OCI-LY7 (cell line): ENCODE measurements around the gene GJA9. TPM values are rescaled to one million over a fixed set of nuclear protein-coding genes. Genes with fewer than 3 reads are reported as not detected.

Source experiments
- Bru-seq: library from RNA; stranded (reverse); fragments of 400-500 nt; gene quantifications from one replicate; lab custom pipeline; 2021; lab: Mats Ljungman, UMichigan
- BruChase-seq, 2 experiments: library from RNA; stranded (reverse); fragments of 400-500 nt; gene quantifications; one replicate each; lab custom pipeline; 2021; lab: Mats Ljungman, UMichigan
- BruUV-seq: library from RNA; stranded (reverse); fragments of 400-500 nt; replicated peaks from 2 replicates; lab custom pipeline; 2021; lab: Mats Ljungman, UMichigan
- CTCF ChIA-PET: fragments of 300-600 bp; sonication (Branson Sonifier 250); formaldehyde crosslinking; loops from one replicate; lab custom pipeline; 2022; ENCODE audit warnings: antibody characterized with exemption; ENCODE audit not compliant: unreplicated experiment; lab: Charles Lee
- POLR2A ChIA-PET: fragments of 300-600 bp; sonication (Branson Sonifier 250); formaldehyde crosslinking; loops from one replicate; lab custom pipeline; 2022; ENCODE audit warnings: antibody characterized with exemption; lab: Charles Lee
- DNase-seq: peaks from one replicate; pipeline ENCODE4 v3.0.0-alpha.2; 2015; ENCODE audit warnings: low spot score
- H2AFZ ChIP-seq: fragments of 200-600 bp; sonication (generic), shearing (Covaris generic); 2 replicates; pipeline ENCODE4 v1.6.1; 2014; ENCODE audit warnings: mild to moderate bottlenecking, antibody characterized with exemption, low read length, moderate library complexity
- H3K27ac ChIP-seq: fragments of 200-600 bp; sonication (generic); 2 replicates; pipeline ENCODE4 v1.5.1; 2014; ENCODE audit warnings: mixed run types, low read depth, mild to moderate bottlenecking, moderate library complexity, low read length, inconsistent platforms; ENCODE audit not compliant: poor library complexity, severe bottlenecking
- H3K36me3 ChIP-seq: fragments of 200-600 bp; sonication (generic); 2 replicates; pipeline ENCODE4 v1.6.1; 2014; ENCODE audit warnings: mild to moderate bottlenecking, antibody characterized with exemption, low read length, moderate library complexity, mixed read lengths; ENCODE audit not compliant: insufficient read depth
- H3K4me1 ChIP-seq: fragments of 200-600 bp; sonication (generic); 2 replicates; pipeline ENCODE4 v1.5.1; 2014; ENCODE audit warnings: mild to moderate bottlenecking, low read length; ENCODE audit not compliant: insufficient read depth, poor library complexity, severe bottlenecking
- H3K4me2 ChIP-seq: fragments of 200-600 bp; sonication (generic); 2 replicates; pipeline ENCODE4 v1.6.1; 2014; ENCODE audit warnings: mild to moderate bottlenecking, low read length
- H3K4me3 ChIP-seq: fragments of 200-600 bp; sonication (generic); 2 replicates; pipeline ENCODE4 v1.5.1; 2014; ENCODE audit warnings: mild to moderate bottlenecking, low read depth, low read length; ENCODE audit not compliant: poor library complexity, severe bottlenecking
- H3K79me2 ChIP-seq: fragments of 200-600 bp; sonication (generic); 2 replicates; pipeline ENCODE4 v1.6.1; 2016; ENCODE audit warnings: low read depth, mild to moderate bottlenecking, low read length, moderate library complexity, mixed read lengths; ENCODE audit not compliant: insufficient read depth
- H3K9me2 ChIP-seq: fragments of 200-600 bp; sonication (generic); 2 replicates; pipeline ENCODE4 v1.6.1; 2016; ENCODE audit warnings: mild to moderate bottlenecking, low read length, mixed read lengths; ENCODE audit not compliant: insufficient read depth
- H3K9me3 ChIP-seq: fragments of 200-600 bp; sonication (generic); 2 replicates; pipeline ENCODE4 v1.6.1; 2014; ENCODE audit warnings: mild to moderate bottlenecking, mixed run types, low read length, mixed read lengths
- H4K20me1 ChIP-seq: fragments of 200-600 bp; sonication (generic); 2 replicates; pipeline ENCODE4 v1.6.1; 2014; ENCODE audit warnings: mild to moderate bottlenecking, antibody characterized with exemption, low read length, moderate library complexity, mixed read lengths; ENCODE audit not compliant: insufficient read depth
- EZH2phosphoT487 ChIP-seq: fragments of 200-600 bp; sonication (generic); IDR thresholded peaks from 2 replicates; pipeline ENCODE4 v1.6.1; 2018; ENCODE audit warnings: low read depth, borderline replicate concordance, mild to moderate bottlenecking, mixed run types, antibody characterized with exemption, low read length, moderate library complexity, mixed read lengths
- intact Hi-C: fragments of 100-400 bp; cut with micrococcal nuclease; formaldehyde crosslinking; loops from one replicate; pipeline ENCODE4 v1.10.0; 2022; ENCODE audit not compliant: unreplicated experiment
- long read RNA-seq: library from polyadenylated mRNA; stranded (forward); transcript quantifications from one replicate; pipeline ENCODE4 v2.0.0, GENCODE V29; 2022
- total RNA-seq, 2 experiments: library from RNA; depleted of rRNA in 1 of 2; stranded (reverse); fragments of >200 nt in 1 of 2; shearing (Covaris generic) in 1 of 2; gene quantifications; 2 replicates each; pipeline ENCODE4 v1.2.3, GENCODE V29; 2014 to 2022
- TF ChIP-seq, protein P1 (sequence below): fragments of 200-600 bp; sonication (generic); conservative IDR thresholded peaks from 2 replicates; pipeline ENCODE4 v1.5.1; 2014; ENCODE audit warnings: mild to moderate bottlenecking, antibody characterized with exemption, low read length, moderate library complexity, mixed read lengths

Gene GJA9
- not detected in 2 replicates for total RNA-seq (2014; rRNA removed; shearing (Covaris generic))
- total RNA-seq (2022) = not detected in 2 replicates
- Bru-seq, nascent RNA = not detected
- BruChase-seq, experiment 1, labeled RNA remaining after a 6-hour chase = not detected
- not detected for BruChase-seq, experiment 2, labeled RNA remaining after a 2-hour chase
- long read RNA-seq, transcript GJA9-202 (1 exons, 1,901 nt) = major isoform, 5 of 5 reads
- long read RNA-seq, partial matches to known transcripts = 0 of 5 reads
- long read RNA-seq, other reads (novel, unspliced or antisense) = 0 of 5 reads

GRCh38 chr1:38881487-38881886, at the start of gene GJA9:
Gene GJA9, minus strand, starts transcription at chr1:38881587. Its CDS starts 5,489 bp downstream, at chr1:38876098.
- H3K4me1 ChIP-seq = no peaks in the 10 kb centered on the region
- intact Hi-C loops = no loop called here
- H2AFZ ChIP-seq = no peak within 1 kb of the TSS
- ChIA-PET CTCF (no interaction called here), POLR2A (interaction anchor here (0.9 to 1.4 kb wide), 3 partner anchors 9 to 1094 kb away, joined by 4 to 7 read pairs (median 5); partner anchors contain the start of gene MYCBP)
- no peak for DNase-seq
- no peak within 1 kb of the TSS for H3K27ac ChIP-seq
- H3K36me3 ChIP-seq = no peaks in the 10 kb centered on the region
- no TSS peak for BruUV-seq
- H3K4me3 ChIP-seq = no peak within 1 kb of the TSS
- no peaks in the 10 kb centered on the region for H3K79me2 ChIP-seq
- TF ChIP-seq, protein P1, sequence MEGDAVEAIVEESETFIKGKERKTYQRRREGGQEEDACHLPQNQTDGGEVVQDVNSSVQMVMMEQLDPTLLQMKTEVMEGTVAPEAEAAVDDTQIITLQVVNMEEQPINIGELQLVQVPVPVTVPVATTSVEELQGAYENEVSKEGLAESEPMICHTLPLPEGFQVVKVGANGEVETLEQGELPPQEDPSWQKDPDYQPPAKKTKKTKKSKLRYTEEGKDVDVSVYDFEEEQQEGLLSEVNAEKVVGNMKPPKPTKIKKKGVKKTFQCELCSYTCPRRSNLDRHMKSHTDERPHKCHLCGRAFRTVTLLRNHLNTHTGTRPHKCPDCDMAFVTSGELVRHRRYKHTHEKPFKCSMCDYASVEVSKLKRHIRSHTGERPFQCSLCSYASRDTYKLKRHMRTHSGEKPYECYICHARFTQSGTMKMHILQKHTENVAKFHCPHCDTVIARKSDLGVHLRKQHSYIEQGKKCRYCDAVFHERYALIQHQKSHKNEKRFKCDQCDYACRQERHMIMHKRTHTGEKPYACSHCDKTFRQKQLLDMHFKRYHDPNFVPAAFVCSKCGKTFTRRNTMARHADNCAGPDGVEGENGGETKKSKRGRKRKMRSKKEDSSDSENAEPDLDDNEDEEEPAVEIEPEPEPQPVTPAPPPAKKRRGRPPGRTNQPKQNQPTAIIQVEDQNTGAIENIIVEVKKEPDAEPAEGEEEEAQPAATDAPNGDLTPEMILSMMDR = no peak
- no peak for TF ChIP-seq EZH2phosphoT487
- no peaks in the 10 kb centered on the region for H3K9me3 ChIP-seq
- H3K9me2 ChIP-seq = no peaks in the 10 kb centered on the region
- no peak within 1 kb of the TSS for H3K4me2 ChIP-seq
- no peaks in the 10 kb centered on the region for H4K20me1 ChIP-seq

GRCh38 chr1:38929476-38929875, 48.1 kb upstream of the GJA9 start:
- no peaks in the 10 kb centered on the region for H3K9me3 ChIP-seq
- H2AFZ ChIP-seq = no peak overlapping the region
- H3K4me2 ChIP-seq = no peak overlapping the region
- CTCF ChIA-PET = no interaction called here
- no peak for DNase-seq
- intact Hi-C loops = no loop called here
- no peak overlapping the region for H3K4me3 ChIP-seq
- no peak overlapping the region for H3K27ac ChIP-seq
- no peaks in the 10 kb centered on the region for H3K4me1 ChIP-seq
- H4K20me1 ChIP-seq = no peaks in the 10 kb centered on the region
- no peaks in the 10 kb centered on the region for H3K36me3 ChIP-seq
- no peaks in the 10 kb centered on the region for H3K79me2 ChIP-seq
- POLR2A ChIA-PET = interaction anchor here (1.3 kb wide), 1 partner anchor 54 kb away, joined by 3 read pairs; no protein-coding TSS in a partner anchor
- no peaks in the 10 kb centered on the region for H3K9me2 ChIP-seq
- BruUV-seq = no TSS peak
- no peak for TF ChIP-seq EZH2phosphoT487
- TF ChIP-seq, protein P1 = no peak

DNA sequence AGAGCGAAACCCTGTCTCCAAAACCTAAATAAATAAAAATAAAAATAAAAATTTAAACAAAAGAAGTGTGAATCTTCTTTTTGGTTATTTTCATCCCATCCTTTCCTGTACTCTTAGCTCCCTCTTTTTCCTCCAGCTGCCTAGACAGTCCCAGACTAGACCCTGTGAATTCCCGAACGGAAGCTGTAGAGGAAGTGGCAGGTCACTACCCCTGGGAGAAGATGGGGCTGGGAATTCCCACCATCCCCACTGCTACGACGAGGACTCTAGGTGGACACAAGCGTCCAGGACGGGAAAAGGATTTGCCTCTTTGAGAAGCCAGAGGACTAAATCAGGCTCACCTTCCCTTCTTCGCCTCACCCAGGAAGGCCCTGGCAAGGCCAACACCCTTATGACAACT, 47.7 kb upstream of the GJA9 start:
- Histone ChIP-seq H4K20me1 (no peaks in the 10 kb centered on the region), H3K9me3 (no peaks in the 10 kb centered on the region), H3K4me1 (no peaks in the 10 kb centered on the region), H3K4me2 (no peak overlapping the region), H3K27ac (no peak overlapping the region), H3K4me3 (no peak overlapping the region), H2AFZ (no peak overlapping the region), H3K79me2 (no peaks in the 10 kb centered on the region), H3K9me2 (no peaks in the 10 kb centered on the region), H3K36me3 (no peaks in the 10 kb centered on the region)
- intact Hi-C loops = no loop called here
- no TSS peak for BruUV-seq
- TF ChIP-seq, protein P1 = no peak
- no peak for TF ChIP-seq EZH2phosphoT487
- ChIA-PET CTCF (no interaction called here), POLR2A (interaction anchor here (1.3 kb wide), 1 partner anchor 55 kb away, joined by 3 read pairs; no protein-coding TSS in a partner anchor)
- DNase-seq = no peak
